Stimulated activated CD4-positive, alpha-beta T cell treated with anti-CD3 and anti-CD28 coated beads, TNF-alpha, amount 100 ng/mL, for 24 hours (primary cell): ENCODE measurements around the gene GPR157.

Source experiments
- DNase-seq, 3 experiments: peaks; one replicate each; pipeline ENCODE4 v3.0.0-alpha.2; 2020; ENCODE audit warnings: low read depth in 3 of 3

The GPR157 gene

GRCh38 chr1:9087411-9088125 lies 41.3 kb downstream of the GPR157 start:
- DNase-seq: no peak

DNA sequence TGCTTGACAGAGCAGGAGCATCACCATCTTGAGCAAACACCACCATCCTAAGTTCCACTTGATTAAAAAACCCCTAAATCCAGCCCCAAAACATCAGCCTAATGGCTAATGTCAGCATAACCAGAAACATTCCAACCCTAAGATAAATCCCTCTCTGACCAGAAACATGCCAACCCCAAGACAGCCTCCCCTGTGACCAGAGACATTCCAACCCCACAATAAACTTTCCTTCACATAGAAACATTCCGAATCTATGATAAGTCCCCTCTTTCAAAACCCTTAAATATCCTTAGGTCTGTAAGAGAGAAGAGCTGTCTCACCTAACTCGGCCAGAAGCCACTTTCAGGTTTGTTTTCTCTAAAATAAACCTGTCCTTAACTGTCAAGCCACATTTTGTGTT lies 42.1 kb downstream of the GPR157 start:
- DNase-seq: no peak

GRCh38 chr1:9086045-9086444 lies 42.9 kb downstream of the GPR157 start:
- no peak for DNase-seq

GRCh38 chr1:9085306-9085940 lies 43.5 kb downstream of the GPR157 start:
- no peak for DNase-seq

DNA sequence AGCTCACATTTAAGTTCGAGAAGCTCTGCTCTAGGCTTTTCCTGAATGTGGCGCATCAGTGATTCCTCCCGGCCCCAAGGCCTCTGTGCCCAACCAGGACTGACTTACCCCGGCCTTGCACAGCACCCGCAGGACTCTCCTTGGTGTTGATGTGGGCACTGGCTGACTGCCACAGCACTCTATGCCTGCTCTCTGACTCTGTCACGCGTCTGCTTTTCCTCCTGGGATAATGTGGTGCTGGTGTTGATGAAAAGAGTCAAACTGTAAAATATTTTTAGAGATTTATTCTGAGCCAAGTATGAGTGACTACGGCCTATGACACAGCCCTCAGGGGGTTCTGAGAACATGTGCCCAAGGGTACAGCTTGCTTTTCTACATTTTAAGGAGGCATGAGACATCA lies 44.0 kb downstream of the GPR157 start:
- DNase-seq: no peak

DNA sequence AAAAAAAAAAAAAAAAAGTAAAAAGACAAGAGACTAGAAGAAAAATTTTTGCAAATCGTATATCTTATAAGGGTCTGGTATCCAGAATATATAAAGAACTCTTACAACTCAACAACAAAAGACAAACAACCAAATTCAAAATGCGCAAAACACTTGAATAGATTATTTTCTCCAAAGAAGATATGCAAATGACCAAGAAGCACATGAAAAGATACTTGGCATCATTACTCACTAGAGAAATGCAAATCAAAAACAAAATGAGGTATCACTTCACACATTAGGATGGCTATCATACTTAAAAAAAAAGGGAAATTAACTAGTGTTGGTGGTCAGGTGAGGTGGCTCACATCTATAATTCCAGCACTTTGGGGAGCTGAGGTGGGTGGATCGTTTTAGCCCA lies 47.4 kb downstream of the GPR157 start:
- DNase-seq: no peak

DNA sequence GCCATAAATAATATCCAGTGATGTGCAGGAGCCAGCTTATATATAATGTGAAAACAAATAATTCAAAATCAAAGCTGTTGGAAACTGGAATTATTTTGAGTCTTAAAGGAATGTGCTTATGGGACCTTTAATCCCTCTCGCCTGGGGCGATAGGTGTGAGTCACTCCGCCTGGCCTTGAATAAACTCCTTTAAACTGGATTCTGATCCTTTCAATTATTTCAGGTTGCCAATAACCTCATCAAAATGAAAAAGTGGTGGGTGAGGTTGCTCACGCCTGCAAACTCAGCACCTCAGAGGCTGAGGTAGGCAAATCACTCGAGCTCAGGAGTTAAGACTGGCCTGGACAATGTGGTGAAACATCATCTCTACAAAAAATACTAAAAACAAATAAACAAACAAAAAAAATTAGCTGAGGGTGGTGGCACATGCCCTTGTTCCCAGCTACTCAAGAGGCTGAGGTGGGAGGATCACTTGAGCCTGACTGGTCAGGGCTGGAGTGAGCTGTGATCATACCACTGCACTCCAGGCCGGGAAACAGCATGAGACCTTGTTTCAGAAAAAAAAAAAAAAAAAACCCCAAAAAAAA lies 48.1 kb downstream of the GPR157 start:
- DNase-seq: no peak

- no peak for DNase-seq
Observed at GRCh38 chr1:9079988-9080704, 48.8 kb downstream of the GPR157 start.

- DNase-seq: no peak
Observed at GRCh38 chr1:9078752-9079500, 50.0 kb downstream of the GPR157 start.

DNA sequence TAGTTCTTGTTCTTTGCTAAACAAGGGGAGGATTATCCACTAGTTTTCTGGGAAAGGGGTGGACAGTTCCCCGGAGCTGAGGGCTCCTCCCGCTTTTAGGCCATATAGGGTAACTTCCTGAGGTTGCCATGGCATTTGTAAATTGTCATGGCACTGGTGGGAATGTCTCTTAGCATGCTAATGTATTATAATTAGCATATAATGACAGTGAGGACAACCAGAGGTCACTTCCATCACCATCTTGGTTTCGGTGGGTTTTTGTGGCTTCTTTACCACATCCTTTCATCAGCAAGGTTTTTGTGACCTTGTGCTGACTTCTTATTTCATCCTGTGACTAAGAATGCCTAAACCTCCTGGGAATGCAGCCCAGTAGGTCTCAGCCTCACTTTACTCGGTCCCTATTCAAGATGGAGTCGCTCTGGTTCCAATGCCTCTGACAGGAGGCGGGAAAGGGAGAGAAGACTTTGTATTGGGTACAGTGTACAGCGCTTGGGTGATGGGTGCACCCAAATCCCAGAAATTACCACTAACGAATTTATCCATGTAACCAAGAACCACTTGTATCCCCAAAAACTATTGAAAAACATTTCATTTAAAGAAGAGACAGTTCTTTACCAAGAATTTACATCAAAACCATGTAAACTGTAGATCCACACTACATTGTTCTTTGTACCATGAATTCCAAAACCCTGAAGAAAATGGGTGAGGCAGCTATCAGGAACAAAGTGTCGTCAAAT lies 50.7 kb downstream of the GPR157 start:
- DNase-seq: no peak

DNA sequence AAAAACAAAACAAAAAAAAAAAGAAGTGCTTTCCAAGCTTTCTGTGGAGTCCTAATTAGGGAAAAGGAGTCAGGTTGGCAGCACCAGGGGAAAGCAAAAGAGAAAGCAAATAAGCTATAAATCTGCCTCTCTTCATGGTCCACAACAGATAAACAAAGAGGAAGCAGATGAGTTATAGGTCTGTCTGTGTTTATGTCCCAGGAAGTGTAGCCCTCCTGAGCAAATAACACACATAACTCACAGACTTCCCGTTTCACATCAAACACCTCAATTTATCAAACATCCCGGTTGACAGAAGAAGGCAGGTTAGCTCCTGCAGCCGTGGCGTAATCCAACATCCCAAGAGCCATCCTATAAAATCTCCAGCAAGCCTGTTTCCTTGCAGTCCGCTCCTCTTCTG lies 53.9 kb downstream of the GPR157 start:
- no peak for DNase-seq

GRCh38 chr1:9073143-9073542 lies 55.8 kb downstream of the GPR157 start:
- no peak for DNase-seq

DNA sequence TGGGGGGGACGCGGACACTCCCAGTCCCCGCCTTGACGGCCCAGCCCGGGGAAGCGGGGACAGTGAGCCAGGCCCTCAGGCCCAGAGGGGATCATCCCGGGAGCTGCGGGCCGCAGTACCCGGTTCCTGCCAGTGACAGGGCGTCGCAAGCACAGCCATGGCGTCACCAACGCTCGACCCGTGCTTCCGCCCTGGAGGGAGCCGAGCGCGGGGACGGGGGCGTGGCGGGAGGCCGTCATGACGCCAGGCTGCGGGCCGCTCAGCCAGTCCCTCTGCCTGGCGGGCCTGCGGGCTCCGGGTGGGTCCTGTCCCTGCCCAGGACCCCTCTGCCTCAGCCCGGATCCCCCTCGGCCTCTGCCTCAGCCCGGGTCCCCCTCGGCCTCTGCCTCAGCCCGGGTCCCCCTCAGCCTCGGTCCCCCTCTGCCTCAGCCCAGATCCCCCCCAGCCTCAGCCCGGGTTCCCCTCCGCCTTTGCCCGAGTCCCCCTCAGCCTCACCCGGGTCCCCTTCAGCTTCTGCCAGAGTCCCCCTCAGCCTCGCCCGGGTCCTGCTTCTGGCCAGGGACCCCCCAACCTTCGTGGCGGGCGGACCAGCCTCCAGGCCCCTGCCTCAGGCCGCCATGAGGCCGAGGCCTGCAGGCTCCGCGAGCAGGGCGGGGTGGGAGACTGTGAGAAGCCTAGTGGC lies 57.2 kb downstream of the GPR157 start:
- no peak for DNase-seq

- DNase-seq: no peak
Observed at GRCh38 chr1:9070486-9070885, 58.4 kb downstream of the GPR157 start.

DNA sequence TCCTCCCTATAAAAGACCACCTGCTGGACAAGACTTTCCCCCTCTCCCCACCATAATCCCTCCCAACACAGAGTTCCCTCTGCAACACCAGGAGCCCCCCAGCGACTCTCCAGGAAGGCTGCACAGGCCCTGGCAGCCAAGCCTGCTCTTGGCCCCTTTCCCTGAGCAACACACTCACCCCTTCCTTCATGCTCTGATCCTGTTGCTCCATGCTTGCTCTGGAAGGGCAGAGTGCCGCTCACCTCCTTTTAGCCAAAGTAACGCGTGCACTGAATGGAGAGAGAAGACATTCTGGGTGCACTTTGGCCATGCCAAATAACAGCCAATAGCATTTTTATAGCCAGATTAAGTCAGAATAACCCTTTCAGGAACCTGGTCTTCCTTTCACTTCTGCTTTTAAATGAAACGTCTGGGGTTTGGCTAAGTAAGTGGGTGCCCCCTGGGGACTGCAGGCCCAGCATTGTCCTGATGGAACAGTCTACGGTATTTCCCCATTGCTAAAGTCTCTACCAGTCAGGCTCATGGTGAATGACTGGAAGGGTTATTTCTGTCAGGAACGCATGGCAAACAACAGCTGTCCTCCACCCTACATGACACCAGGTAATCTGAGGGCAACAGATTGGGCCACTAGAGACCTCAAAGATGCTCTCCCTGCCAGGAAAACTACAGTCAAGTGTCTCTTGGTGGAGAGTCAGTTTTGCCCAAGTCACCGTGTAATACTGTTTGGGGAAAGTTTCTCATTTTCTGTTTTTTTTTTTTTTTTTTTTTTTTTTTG lies 59.4 kb downstream of the GPR157 start, which contains the start of gene SLC2A5:
SLC2A5 (minus strand) TSS at position 310 of the 775 bp plus-strand sequence; CDS start at position 211, 99 bp downstream.
- no peak for DNase-seq

DNA sequence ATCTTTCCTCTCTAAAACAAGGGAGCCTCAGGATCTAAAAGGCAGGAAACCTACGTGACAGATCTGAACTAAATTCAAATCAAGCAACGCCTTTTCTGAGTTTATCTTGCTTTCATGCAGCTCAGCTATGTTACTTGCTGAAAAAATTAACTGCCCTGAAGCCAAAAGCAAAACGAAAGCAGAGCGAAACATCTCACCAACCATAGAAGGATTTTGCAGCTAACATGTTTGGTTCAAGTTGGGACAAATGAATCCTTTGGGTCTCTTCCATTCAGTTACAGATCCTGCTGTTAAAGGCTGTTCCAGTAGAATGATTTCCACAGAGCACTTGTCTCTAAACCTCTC lies 59.9 kb downstream of the GPR157 start:
- no peak for DNase-seq

DNA sequence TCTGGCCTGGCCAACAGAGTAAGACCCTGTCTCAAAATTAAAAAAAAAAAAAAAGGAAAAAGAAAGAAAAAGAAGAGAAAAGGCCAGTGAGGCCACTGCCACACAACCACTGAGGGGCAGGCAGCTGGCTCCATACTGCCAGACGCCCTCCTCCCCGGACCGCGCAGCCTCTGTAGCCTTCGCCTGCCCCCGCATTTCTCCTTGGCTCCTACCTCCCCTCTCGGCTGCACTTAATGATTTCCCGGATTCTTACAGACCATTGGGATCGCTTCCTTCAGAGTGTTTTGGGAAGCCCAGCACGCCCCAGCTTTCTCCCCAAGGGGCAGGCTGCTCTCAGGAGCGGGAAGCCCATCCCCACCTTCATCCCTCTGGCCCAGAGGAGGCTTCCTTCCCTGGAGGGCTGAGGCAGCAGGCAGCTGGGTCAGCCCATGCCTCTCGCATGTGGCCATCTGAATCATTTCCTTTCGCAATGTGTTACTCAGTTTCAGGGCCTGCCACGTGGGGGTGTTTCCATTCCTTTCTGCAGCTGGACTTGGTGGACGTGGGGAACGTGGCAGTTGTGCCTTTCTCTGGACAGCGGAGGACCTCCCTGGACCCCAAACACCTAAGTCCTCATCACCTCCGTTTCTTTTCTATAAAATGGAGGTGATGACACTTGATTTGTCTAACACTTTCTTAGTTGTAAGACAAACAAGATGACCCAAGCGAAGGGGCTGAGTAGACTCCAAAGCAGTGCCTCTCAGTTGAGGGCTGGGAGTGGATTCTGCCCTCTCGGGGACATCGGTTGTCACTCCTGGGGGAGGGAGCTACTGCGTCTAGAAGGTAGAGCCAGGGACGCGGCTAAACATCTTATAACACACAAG lies 61.7 kb downstream of the GPR157 start:
- no peak for DNase-seq

DNA sequence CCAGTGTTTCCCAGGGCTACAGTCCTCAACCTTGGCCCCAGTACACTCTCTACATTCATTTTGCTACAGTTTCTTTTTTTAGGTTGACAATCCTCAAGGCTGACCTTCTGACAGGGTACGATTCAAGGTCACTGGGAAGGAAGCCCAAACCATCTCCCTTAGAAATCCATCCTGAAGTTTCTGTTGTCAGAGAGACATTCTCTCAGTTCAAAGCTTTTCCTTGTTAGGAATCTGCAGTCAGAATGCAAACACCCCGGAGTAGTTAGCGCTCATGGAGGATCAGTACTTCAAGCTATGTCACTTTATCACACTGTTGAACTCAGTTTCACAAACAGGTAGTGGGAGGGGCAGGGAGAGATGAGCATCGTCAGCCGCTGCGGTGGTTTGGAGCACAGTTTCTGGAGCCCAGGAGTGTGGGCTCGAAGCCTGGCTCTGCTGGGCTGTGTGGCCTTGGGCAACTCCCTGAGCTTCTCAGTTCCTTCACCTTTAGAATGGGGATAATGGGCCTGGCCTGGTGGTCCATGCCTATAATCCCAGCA lies 63.6 kb downstream of the GPR157 start:
- DNase-seq: no peak

- no peak for DNase-seq
Observed at GRCh38 chr1:9062846-9063245, 66.1 kb downstream of the GPR157 start.
